ENCODE results near the gene ACTL8. TPM values are rescaled to one million over a fixed set of nuclear protein-coding genes. Genes with fewer than 3 reads are reported as not detected.

The ACTL8 gene
- total and polyA plus RNA-seq, 2 experiments from 2014 or later: 0.38 to 0.71 TPM

DNA sequence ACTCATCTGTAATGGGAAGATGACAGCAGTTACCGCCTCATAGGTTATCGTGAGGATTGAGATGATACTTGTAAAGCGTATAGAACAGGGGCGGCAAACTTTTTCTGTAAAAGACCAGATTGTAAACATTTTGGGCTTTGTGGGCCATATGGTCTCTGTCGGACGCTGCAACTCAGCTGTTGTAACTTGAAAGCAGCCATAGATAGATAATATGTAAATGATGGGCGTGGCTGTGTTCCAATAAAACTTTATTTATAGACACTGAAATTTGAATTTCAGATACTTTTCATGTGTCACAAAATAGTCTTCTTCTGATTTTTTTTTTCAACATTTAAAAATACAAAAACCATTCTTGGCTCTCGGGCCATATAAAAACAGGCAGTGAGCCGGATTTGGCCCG is 15.8 kb downstream of the ACTL8 start:
- Histone ChIP-seq H3K79me2 (replicated peaks; ENCODE audit: insufficient read depth) (no peaks in the 10 kb centered on the region), H3K4me1 (ENCODE audit: insufficient read depth) (no peaks in the 10 kb centered on the region), H3F3A (replicated peaks; ENCODE audit: low read depth) (no peaks in the 10 kb centered on the region), H3K36me3 (ENCODE audit: insufficient read depth) (no peaks in the 10 kb centered on the region), H3K27me3 (ENCODE audit: insufficient read depth) (no peaks in the 10 kb centered on the region), H2AFZ (no peak overlapping the region), H3K9me2 (ENCODE audit: insufficient read depth) (no peaks in the 10 kb centered on the region), H4K20me1 (replicated peaks; ENCODE audit: insufficient read depth) (no peaks in the 10 kb centered on the region), H3K4me2 (no peak overlapping the region), H3K27ac (ENCODE audit: low read depth) (no peak overlapping the region), H3K4me3 (no peak overlapping the region)
- peaks cover 15% of the 10 kb centered on the region for H3K4me1 Mint-ChIP-seq
- peaks cover 9% of the 10 kb centered on the region for H3K27me3 Mint-ChIP-seq (ENCODE audit: insufficient read depth, low read depth, poor library complexity)
- DNase-seq (ENCODE audit: low spot score) (no peak), ATAC-seq (no peak)
- H3K4me3 Mint-ChIP-seq: no peak overlapping the region
- TF ChIP-seq POLR2AphosphoS5 (IDR thresholded peaks at IDR 0.05; ENCODE audit: low read depth) (no peak), STAT1 (IDR thresholded peaks at IDR 0.05; ENCODE audit: unreplicated experiment) (no peak)
- TF ChIP-seq, protein P1, sequence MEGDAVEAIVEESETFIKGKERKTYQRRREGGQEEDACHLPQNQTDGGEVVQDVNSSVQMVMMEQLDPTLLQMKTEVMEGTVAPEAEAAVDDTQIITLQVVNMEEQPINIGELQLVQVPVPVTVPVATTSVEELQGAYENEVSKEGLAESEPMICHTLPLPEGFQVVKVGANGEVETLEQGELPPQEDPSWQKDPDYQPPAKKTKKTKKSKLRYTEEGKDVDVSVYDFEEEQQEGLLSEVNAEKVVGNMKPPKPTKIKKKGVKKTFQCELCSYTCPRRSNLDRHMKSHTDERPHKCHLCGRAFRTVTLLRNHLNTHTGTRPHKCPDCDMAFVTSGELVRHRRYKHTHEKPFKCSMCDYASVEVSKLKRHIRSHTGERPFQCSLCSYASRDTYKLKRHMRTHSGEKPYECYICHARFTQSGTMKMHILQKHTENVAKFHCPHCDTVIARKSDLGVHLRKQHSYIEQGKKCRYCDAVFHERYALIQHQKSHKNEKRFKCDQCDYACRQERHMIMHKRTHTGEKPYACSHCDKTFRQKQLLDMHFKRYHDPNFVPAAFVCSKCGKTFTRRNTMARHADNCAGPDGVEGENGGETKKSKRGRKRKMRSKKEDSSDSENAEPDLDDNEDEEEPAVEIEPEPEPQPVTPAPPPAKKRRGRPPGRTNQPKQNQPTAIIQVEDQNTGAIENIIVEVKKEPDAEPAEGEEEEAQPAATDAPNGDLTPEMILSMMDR (conservative IDR thresholded peaks at IDR 0.05; ENCODE audit: low read depth in 2 of 2): no peak
- TF ChIP-seq, protein P2, sequence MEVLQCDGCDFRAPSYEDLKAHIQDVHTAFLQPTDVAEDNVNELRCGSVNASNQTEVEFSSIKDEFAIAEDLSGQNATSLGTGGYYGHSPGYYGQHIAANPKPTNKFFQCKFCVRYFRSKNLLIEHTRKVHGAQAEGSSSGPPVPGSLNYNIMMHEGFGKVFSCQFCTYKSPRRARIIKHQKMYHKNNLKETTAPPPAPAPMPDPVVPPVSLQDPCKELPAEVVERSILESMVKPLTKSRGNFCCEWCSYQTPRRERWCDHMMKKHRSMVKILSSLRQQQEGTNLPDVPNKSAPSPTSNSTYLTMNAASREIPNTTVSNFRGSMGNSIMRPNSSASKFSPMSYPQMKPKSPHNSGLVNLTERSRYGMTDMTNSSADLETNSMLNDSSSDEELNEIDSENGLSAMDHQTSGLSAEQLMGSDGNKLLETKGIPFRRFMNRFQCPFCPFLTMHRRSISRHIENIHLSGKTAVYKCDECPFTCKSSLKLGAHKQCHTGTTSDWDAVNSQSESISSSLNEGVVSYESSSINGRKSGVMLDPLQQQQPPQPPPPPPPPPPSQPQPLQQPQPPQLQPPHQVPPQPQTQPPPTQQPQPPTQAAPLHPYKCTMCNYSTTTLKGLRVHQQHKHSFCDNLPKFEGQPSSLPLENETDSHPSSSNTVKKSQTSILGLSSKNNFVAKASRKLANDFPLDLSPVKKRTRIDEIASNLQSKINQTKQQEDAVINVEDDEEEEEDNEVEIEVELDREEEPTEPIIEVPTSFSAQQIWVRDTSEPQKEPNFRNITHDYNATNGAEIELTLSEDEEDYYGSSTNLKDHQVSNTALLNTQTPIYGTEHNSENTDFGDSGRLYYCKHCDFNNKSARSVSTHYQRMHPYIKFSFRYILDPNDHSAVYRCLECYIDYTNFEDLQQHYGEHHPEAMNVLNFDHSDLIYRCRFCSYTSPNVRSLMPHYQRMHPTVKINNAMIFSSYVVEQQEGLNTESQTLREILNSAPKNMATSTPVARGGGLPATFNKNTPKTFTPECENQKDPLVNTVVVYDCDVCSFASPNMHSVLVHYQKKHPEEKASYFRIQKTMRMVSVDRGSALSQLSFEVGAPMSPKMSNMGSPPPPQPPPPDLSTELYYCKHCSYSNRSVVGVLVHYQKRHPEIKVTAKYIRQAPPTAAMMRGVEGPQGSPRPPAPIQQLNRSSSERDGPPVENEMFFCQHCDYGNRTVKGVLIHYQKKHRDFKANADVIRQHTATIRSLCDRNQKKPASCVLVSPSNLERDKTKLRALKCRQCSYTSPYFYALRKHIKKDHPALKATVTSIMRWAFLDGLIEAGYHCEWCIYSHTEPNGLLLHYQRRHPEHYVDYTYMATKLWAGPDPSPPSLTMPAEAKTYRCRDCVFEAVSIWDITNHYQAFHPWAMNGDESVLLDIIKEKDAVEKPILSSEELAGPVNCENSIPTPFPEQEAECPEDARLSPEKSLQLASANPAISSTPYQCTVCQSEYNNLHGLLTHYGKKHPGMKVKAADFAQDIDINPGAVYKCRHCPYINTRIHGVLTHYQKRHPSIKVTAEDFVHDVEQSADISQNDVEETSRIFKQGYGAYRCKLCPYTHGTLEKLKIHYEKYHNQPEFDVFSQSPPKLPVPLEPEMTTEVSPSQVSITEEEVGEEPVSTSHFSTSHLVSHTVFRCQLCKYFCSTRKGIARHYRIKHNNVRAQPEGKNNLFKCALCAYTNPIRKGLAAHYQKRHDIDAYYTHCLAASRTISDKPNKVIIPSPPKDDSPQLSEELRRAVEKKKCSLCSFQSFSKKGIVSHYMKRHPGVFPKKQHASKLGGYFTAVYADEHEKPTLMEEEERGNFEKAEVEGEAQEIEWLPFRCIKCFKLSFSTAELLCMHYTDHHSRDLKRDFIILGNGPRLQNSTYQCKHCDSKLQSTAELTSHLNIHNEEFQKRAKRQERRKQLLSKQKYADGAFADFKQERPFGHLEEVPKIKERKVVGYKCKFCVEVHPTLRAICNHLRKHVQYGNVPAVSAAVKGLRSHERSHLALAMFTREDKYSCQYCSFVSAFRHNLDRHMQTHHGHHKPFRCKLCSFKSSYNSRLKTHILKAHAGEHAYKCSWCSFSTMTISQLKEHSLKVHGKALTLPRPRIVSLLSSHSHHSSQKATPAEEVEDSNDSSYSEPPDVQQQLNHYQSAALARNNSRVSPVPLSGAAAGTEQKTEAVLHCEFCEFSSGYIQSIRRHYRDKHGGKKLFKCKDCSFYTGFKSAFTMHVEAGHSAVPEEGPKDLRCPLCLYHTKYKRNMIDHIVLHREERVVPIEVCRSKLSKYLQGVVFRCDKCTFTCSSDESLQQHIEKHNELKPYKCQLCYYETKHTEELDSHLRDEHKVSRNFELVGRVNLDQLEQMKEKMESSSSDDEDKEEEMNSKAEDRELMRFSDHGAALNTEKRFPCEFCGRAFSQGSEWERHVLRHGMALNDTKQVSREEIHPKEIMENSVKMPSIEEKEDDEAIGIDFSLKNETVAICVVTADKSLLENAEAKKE (CRISPR knock-in tag; IDR thresholded peaks at IDR 0.05): no peak
- TF ChIP-seq, protein P3, sequence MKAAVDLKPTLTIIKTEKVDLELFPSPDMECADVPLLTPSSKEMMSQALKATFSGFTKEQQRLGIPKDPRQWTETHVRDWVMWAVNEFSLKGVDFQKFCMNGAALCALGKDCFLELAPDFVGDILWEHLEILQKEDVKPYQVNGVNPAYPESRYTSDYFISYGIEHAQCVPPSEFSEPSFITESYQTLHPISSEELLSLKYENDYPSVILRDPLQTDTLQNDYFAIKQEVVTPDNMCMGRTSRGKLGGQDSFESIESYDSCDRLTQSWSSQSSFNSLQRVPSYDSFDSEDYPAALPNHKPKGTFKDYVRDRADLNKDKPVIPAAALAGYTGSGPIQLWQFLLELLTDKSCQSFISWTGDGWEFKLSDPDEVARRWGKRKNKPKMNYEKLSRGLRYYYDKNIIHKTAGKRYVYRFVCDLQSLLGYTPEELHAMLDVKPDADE (IDR thresholded peaks at IDR 0.05): no peak
- no peaks in the 10 kb centered on the region for H3K9me3 Mint-ChIP-seq
- H3K27ac Mint-ChIP-seq: no peak overlapping the region
- H3K36me3 Mint-ChIP-seq (ENCODE audit: low read depth): no peaks in the 10 kb centered on the region
